ENCODE data around the gene FOXI1.

- no peak for TF ChIP-seq POLR2A (IDR thresholded peaks at IDR 0.05)
- no peak for TF ChIP-seq CTCF (IDR thresholded peaks at IDR 0.05)
Measured at GRCh38 chr5:170148430-170149205, 42.9 kb downstream of the FOXI1 start.

Measured in suprapubic skin (tissue), 3 donors.